ENCODE measurements around the gene GFPT1.

GFPT1 gene

DNA sequence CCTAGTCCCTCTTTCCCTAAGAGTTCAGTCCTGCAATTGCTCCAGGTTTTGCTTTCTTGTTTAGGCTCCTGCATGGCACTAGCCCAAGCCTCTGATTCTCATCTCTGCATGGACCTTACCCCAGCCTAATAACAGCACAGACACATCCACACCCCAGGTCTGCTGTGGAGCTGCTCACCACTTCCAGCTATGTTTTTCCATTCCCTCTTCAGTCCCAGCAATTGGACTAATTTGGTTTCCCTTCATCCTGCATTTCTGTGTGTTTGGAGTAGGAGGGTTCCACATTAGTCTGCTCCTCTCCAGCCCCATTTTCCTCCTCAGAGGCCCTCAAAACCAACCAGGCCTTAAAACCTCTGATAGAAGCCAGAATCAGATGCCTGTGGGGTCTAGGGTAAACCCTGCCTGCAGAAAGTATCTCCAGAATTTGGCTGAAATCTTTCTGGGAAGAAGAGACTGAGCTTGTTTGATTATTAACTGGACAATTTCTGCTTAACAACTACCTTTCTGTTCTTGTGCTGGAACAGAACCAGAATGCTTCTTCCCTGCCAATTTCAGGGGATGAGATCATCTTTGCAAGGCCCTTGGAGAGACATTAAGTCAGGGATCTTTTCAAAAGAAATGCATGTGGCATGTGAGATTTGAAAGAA lies 95.9 kb downstream of the GFPT1 start:
- DNase-seq (ENCODE audit: low spot score), result no peak

- DNase-seq (ENCODE audit: low spot score), result no peak
Measured at GRCh38 chr2:69288429-69288828, 98.6 kb downstream of the GFPT1 start.

- DNase-seq (ENCODE audit: low spot score), result no peak
Measured at GRCh38 chr2:69287544-69287943, 99.5 kb downstream of the GFPT1 start.

GRCh38 chr2:69285379-69285894 lies 101.6 kb downstream of the GFPT1 start:
- DNase-seq (ENCODE audit: low spot score), result no peak

GRCh38 chr2:69280796-69281412 lies 106.1 kb downstream of the GFPT1 start:
- no peak for DNase-seq (ENCODE audit: low spot score)

GRCh38 chr2:69279931-69280681 lies 106.9 kb downstream of the GFPT1 start:
- DNase-seq (ENCODE audit: low spot score), result no peak

DNA sequence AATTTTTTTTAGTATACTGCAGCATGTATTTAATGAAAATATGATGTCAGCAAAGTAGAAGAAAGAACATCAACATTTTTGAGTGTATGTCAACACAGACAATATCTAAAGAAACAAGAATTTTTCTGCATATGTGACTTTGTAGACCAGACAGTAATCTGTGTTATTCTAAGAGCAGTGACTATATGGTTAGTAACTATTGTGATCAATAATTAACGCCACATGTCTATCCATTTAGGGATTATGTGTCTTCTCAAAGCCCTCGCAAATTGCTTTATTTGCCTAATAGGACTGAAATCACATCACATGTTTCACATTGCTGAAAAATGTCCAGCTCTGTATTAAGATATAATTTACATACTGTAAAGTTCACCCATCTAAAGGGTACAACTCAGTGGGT lies 107.8 kb downstream of the GFPT1 start:
- no peak for DNase-seq (ENCODE audit: low spot score)

DNA sequence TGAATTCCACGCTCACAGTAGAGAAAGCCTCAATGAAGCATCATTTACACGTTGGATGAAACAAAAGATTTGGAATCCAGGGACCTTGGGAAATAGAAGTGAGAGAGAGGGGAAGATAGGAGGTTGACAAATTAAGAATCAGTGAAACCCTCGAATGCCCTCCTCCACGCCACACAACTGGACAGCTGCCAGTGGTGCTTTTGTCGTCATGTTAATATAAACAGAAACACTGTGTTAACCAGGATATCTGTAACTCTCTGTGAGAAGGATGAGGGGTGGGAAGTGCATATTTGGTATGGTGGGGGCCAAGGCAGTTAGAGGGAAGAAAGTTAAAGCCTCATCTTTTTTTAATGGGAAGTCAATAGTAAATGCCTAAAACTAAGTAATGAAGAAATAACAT lies 108.7 kb downstream of the GFPT1 start:
- DNase-seq (ENCODE audit: low spot score), result no peak

DNA sequence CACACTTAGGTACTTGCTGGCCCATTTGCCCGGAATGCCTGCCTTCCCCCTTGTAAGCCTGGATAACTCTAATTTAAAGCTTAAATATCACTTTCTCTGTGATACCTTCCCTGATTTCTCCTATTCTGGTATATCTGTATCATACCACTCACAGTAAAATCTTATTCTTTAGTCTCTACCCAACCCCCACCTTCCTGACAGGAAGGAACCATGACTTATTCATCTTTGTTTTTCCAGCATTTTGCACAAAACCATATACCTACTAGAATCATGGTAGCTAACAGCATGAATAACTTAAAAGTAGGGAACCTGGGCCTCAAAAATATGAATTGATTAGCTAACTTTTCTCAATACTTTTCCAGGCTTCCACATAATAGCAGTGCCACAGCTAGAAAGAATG lies 111.5 kb downstream of the GFPT1 start:
- no peak for DNase-seq (ENCODE audit: low spot score)

GRCh38 chr2:69272803-69273471 lies 114.1 kb downstream of the GFPT1 start:
- DNase-seq (ENCODE audit: low spot score), result no peak

DNA sequence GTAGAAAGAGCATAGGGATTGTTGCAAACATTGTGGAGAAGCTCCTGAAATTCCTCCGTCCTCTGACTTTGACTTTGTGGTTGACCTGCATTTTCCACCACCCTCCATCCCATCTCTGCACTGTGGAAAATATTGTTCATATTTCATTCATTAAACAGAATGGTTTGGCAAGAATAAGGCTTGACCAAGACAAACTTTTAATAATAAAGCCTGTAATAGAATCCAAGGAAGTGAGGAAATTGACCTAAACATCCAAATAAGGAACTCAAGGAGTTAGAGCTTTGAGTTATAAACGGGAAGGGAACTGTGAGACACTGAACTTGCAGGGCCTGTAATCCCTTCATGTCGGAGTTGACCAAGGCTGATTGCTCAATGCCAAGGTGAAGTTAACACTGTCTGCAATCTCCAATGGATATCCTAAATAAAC lies 115.2 kb downstream of the GFPT1 start:
- DNase-seq (ENCODE audit: low spot score), result no peak

Measured in activated CD4-positive, alpha-beta T cell treated with anti-CD3 and anti-CD28 coated beads, Interleukin-2, Interleukin-4, amounts not matched to agents 100 ng/mL and 50 ng/mL, durations not matched to agents 16 hours and 8 hours (primary cell).